Astrocyte (in vitro differentiated cells and primary cell): Measurements from ENCODE around the gene LRR1. TPM values are rescaled to one million over a fixed set of nuclear protein-coding genes. Genes with fewer than 3 reads are reported as not detected.

Source experiments
- DNase-seq: peaks from one replicate; pipeline ENCODE4 v3.0.0-alpha.2; 2010; ENCODE audit warnings: low read depth
- FAIRE-seq: peaks from 2 replicates; lab custom pipeline; 2011; peaks lifted over from hg19 to GRCh38; lab: Jason Lieb, UNC
- H2AFZ ChIP-seq: 2 replicates; pipeline ENCODE4 v1.6.0; 2012; ENCODE audit warnings: low read depth, low read length, inconsistent platforms
- H3K27ac ChIP-seq: 2 replicates; pipeline ENCODE4 v1.5.1; 2011; ENCODE audit warnings: low read depth, low read length, inconsistent platforms
- H3K27me3 ChIP-seq: 2 replicates; pipeline ENCODE4 v1.6.0; 2011; ENCODE audit warnings: low read length, inconsistent platforms; ENCODE audit not compliant: insufficient read depth
- H3K36me3 ChIP-seq: 2 replicates; pipeline ENCODE4 v1.5.1; 2011; ENCODE audit warnings: low read length, inconsistent platforms; ENCODE audit not compliant: insufficient read depth
- H3K4me1 ChIP-seq: 2 replicates; pipeline ENCODE4 v1.5.1; 2011; ENCODE audit warnings: low read length, inconsistent platforms; ENCODE audit not compliant: insufficient read depth
- H3K4me2 ChIP-seq: 2 replicates; pipeline ENCODE4 v1.6.0; 2012; ENCODE audit warnings: low read length, inconsistent platforms
- H3K4me3 ChIP-seq: 2 replicates; pipeline ENCODE4 v1.5.1; 2011; ENCODE audit warnings: low read depth, mild to moderate bottlenecking, low read length, inconsistent platforms; ENCODE audit not compliant: insufficient read depth
- H3K79me2 ChIP-seq: 2 replicates; pipeline ENCODE4 v1.6.0; 2012; ENCODE audit warnings: mild to moderate bottlenecking, low read length, inconsistent platforms; ENCODE audit not compliant: insufficient read depth
- H3K9ac ChIP-seq: 2 replicates; pipeline ENCODE4 v1.6.0; 2012; ENCODE audit warnings: mild to moderate bottlenecking, low read length, inconsistent platforms
- H3K9me3 ChIP-seq: 2 replicates; pipeline ENCODE4 v1.5.1; 2012; ENCODE audit warnings: low read depth, mild to moderate bottlenecking, low read length, inconsistent platforms; ENCODE audit not compliant: insufficient read depth
- H4K20me1 ChIP-seq: 2 replicates; pipeline ENCODE4 v1.6.0; 2012; ENCODE audit warnings: low read length, inconsistent platforms; ENCODE audit not compliant: insufficient read depth
- H3K27ac Mint-ChIP-seq: one replicate; pipeline ENCODE4 v1.8.0; 2021; ENCODE audit warnings: mild to moderate bottlenecking, mixed read lengths; ENCODE audit not compliant: unreplicated experiment
- H3K27me3 Mint-ChIP-seq: one replicate; pipeline ENCODE4 v1.8.0; 2021; ENCODE audit warnings: low read depth, mixed read lengths; ENCODE audit not compliant: unreplicated experiment
- H3K36me3 Mint-ChIP-seq: one replicate; pipeline ENCODE4 v1.8.0; 2021; ENCODE audit warnings: low read depth, mixed read lengths; ENCODE audit not compliant: unreplicated experiment
- H3K4me1 Mint-ChIP-seq: one replicate; pipeline ENCODE4 v1.8.0; 2021; ENCODE audit warnings: low read depth, mixed read lengths; ENCODE audit not compliant: unreplicated experiment
- H3K4me3 Mint-ChIP-seq: one replicate; pipeline ENCODE4 v1.8.0; 2021; ENCODE audit warnings: mild to moderate bottlenecking, moderate library complexity, mixed read lengths; ENCODE audit not compliant: unreplicated experiment
- H3K9me3 Mint-ChIP-seq: one replicate; pipeline ENCODE4 v1.8.0; 2021; ENCODE audit warnings: mild to moderate bottlenecking, mixed read lengths; ENCODE audit not compliant: unreplicated experiment
- EZH2 ChIP-seq: IDR thresholded peaks from 2 replicates; pipeline ENCODE4 v1.6.1; 2012; ENCODE audit warnings: mild to moderate bottlenecking, low read length, inconsistent platforms; ENCODE audit not compliant: insufficient read depth
- total RNA-seq: library from RNA; stranded (reverse); gene quantifications from 2 replicates; pipeline ENCODE4 v1.2.1, GENCODE V29; 2021
- TF ChIP-seq, protein P1 (sequence below): IDR thresholded peaks from 2 replicates; pipeline ENCODE4 v1.5.1; 2011; ENCODE audit warnings: low read depth, mild to moderate bottlenecking, inconsistent platforms, low read length, moderate library complexity; ENCODE audit not compliant: insufficient read depth

The LRR1 gene
- total RNA-seq, 1 donor from 2014 or later = 10.0 TPM

DNA sequence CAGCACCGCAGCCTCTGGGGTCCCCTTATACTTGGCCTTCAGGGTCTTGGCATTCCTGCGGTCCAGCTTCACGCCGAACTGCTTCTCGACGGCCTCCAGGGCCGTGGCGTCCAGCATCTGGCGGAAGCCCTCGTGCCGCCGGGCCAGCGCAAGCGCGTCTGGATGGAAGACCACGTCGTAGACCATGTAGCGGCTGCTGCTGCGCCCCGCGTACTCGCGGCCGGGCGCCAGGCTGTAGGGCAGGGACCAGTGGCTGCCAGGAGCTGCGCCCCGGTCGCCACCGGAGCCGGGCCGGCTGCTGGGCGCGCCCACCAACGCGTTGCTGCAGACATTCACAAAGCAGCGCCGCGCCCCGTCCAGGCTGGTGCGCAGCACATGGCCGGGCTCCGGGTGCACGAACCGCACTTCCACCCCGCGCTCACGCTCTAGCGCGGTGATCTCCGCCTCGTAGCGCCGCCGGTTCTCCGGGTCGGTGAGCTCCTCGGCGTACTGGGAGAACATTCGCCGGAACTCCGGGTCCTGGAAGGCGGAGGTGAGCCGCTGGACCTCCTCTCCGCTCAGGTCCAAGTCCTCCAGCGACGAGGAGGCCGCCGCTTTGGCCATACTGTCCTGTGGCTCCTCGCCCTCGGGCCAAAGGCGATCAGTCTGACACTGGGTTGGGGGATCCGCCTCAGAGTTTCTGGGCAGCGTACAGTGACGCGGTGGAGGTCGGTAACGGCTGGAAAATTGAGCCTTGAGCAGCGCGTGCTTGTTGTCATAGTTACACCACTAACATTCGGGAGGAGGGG lies 36.0 kb downstream of the LRR1 start, which contains the start of gene DNAAF2:
Gene DNAAF2 (minus strand): TSS at position 698 of the 788 bp plus-strand sequence. CDS start 95 bp downstream, at position 603.
- peaks cover 7% of the 10 kb centered on the region for H3K4me1 ChIP-seq
- no peaks in the 10 kb centered on the region for H3K9me3 ChIP-seq
- TF ChIP-seq, protein P1, sequence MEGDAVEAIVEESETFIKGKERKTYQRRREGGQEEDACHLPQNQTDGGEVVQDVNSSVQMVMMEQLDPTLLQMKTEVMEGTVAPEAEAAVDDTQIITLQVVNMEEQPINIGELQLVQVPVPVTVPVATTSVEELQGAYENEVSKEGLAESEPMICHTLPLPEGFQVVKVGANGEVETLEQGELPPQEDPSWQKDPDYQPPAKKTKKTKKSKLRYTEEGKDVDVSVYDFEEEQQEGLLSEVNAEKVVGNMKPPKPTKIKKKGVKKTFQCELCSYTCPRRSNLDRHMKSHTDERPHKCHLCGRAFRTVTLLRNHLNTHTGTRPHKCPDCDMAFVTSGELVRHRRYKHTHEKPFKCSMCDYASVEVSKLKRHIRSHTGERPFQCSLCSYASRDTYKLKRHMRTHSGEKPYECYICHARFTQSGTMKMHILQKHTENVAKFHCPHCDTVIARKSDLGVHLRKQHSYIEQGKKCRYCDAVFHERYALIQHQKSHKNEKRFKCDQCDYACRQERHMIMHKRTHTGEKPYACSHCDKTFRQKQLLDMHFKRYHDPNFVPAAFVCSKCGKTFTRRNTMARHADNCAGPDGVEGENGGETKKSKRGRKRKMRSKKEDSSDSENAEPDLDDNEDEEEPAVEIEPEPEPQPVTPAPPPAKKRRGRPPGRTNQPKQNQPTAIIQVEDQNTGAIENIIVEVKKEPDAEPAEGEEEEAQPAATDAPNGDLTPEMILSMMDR = no peak
- no peak for TF ChIP-seq EZH2
- DNase-seq (peak; percentile 71), FAIRE-seq (no peak)
- H2AFZ ChIP-seq = peak within 1 kb of the TSS; percentile 96
- peaks cover 46% of the 10 kb centered on the region for H4K20me1 ChIP-seq
- peak within 1 kb of the TSS; percentile 90 for H3K9ac ChIP-seq
- Mint-ChIP-seq H3K4me3 (peak within 1 kb of the TSS; percentile 100), H3K36me3 (peaks cover 8% of the 10 kb centered on the region), H3K27ac (peak within 1 kb of the TSS; percentile 94), H3K9me3 (no peaks in the 10 kb centered on the region), H3K4me1 (peaks cover 12% of the 10 kb centered on the region), H3K27me3 (no peaks in the 10 kb centered on the region)
- peak within 1 kb of the TSS; percentile 83 for H3K4me2 ChIP-seq
- H3K27me3 ChIP-seq = no peaks in the 10 kb centered on the region
- peaks cover 82% of the 10 kb centered on the region for H3K79me2 ChIP-seq
- H3K36me3 ChIP-seq = peaks cover 6% of the 10 kb centered on the region
- H3K27ac ChIP-seq = peak within 1 kb of the TSS; percentile 91
- peak within 1 kb of the TSS; percentile 73 for H3K4me3 ChIP-seq

DNA sequence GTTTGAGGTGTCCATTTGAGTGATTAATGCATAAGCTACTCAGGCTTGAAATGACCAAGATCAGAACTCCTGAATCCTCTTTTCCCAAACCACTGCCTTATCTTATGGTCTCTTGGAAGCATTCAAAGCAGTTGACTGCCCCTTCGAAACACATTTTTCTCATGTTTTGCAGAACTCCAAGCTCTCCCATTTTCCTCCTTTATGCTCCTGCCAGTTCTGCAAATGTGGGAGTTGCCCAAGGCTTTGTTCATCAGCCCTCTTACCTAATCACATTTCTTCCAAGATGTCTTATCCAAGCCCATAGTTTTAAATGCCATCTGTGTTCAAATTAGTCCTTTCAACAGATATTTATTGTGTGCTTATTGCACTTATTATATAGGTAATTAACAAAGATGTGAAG lies 38.1 kb downstream of the LRR1 start:
- Mint-ChIP-seq H3K4me1 (peaks cover 24% of the 10 kb centered on the region), H3K4me3 (peak overlapping the region; percentile 66), H3K27me3 (no peaks in the 10 kb centered on the region), H3K36me3 (peaks cover 10% of the 10 kb centered on the region), H3K9me3 (no peaks in the 10 kb centered on the region), H3K27ac (no peak overlapping the region)
- no peaks in the 10 kb centered on the region for H3K9me3 ChIP-seq
- no peak overlapping the region for H3K4me3 ChIP-seq
- no peak for TF ChIP-seq EZH2
- TF ChIP-seq, protein P1 = no peak
- H3K9ac ChIP-seq = no peak overlapping the region
- H3K36me3 ChIP-seq = peaks cover 6% of the 10 kb centered on the region
- H3K4me1 ChIP-seq = peaks cover 11% of the 10 kb centered on the region
- DNase-seq = no peak
- no peak for FAIRE-seq
- no peak overlapping the region for H3K27ac ChIP-seq
- no peak overlapping the region for H2AFZ ChIP-seq
- H3K79me2 ChIP-seq = peaks cover 71% of the 10 kb centered on the region
- H3K27me3 ChIP-seq = no peaks in the 10 kb centered on the region
- peak overlapping the region; percentile 83 for H3K4me2 ChIP-seq
- peaks cover 55% of the 10 kb centered on the region for H4K20me1 ChIP-seq
